ENCODE results near the gene DENND4A. TPM values are rescaled to one million over a fixed set of nuclear protein-coding genes. Genes with fewer than 3 reads are reported as not detected.

The DENND4A gene
- total RNA-seq, 3 donors from 2014 or later: 25.3 to 59.0 (median 48.2) TPM

- Histone ChIP-seq H3K36me3 (no peaks in the 10 kb centered on the region), H3K9me3 (no peaks in the 10 kb centered on the region), H3K27me3 (no peaks in the 10 kb centered on the region), H3K4me3 (no peak overlapping the region), H3K4me1 (no peaks in the 10 kb centered on the region), H3K27ac (no peak overlapping the region)
- TF ChIP-seq POLR2AphosphoS5 (IDR thresholded peaks at IDR 0.05) (no peak), POLR2A (IDR thresholded peaks at IDR 0.05) (no peak), CTCF (IDR thresholded peaks at IDR 0.05) (no peak)
- no peak for DNase-seq (ENCODE audit: low spot score in 2 of 2)
- intact Hi-C loops (cut with DNase I; ENCODE audit: low total_unique reads): no loop called here
Observed at GRCh38 chr15:65769482-65769881, 22.6 kb downstream of the DENND4A start.

GRCh38 chr15:65767895-65768294 lies 24.2 kb downstream of the DENND4A start:
- DNase-seq (ENCODE audit: low spot score in 2 of 2): no peak
- intact Hi-C loops (cut with DNase I; ENCODE audit: low total_unique reads): no loop called here
- no peaks in the 10 kb centered on the region for H3K27me3 ChIP-seq
- TF ChIP-seq POLR2AphosphoS5 (IDR thresholded peaks at IDR 0.05) (no peak), CTCF (IDR thresholded peaks at IDR 0.05) (no peak), POLR2A (IDR thresholded peaks at IDR 0.05) (no peak)
- H3K27ac ChIP-seq: no peak overlapping the region
- H3K4me1 ChIP-seq: no peaks in the 10 kb centered on the region
- H3K9me3 ChIP-seq: no peaks in the 10 kb centered on the region
- H3K36me3 ChIP-seq: no peaks in the 10 kb centered on the region
- H3K4me3 ChIP-seq: no peak overlapping the region

GRCh38 chr15:65767264-65767595 lies 24.9 kb downstream of the DENND4A start:
- TF ChIP-seq POLR2AphosphoS5 (IDR thresholded peaks at IDR 0.05) (no peak), CTCF (IDR thresholded peaks at IDR 0.05) (no peak), POLR2A (IDR thresholded peaks at IDR 0.05) (no peak)
- no peak for DNase-seq (ENCODE audit: low spot score in 2 of 2)
- Histone ChIP-seq H3K4me3 (no peak overlapping the region), H3K4me1 (no peaks in the 10 kb centered on the region), H3K9me3 (no peaks in the 10 kb centered on the region), H3K27me3 (no peaks in the 10 kb centered on the region), H3K36me3 (no peaks in the 10 kb centered on the region), H3K27ac (no peak overlapping the region)
- intact Hi-C loops (cut with DNase I; ENCODE audit: low total_unique reads): no loop called here

- H3K36me3 ChIP-seq: no peaks in the 10 kb centered on the region
- intact Hi-C loops (cut with DNase I; ENCODE audit: low total_unique reads): no loop called here
- H3K4me1 ChIP-seq: no peaks in the 10 kb centered on the region
- no peaks in the 10 kb centered on the region for H3K27me3 ChIP-seq
- no peak for TF ChIP-seq CTCF (IDR thresholded peaks at IDR 0.05)
- H3K4me3 ChIP-seq: no peak overlapping the region
- H3K27ac ChIP-seq: no peak overlapping the region
- DNase-seq (ENCODE audit: low spot score in 2 of 2): no peak
- no peaks in the 10 kb centered on the region for H3K9me3 ChIP-seq
Observed at GRCh38 chr15:65766422-65767263, 25.4 kb downstream of the DENND4A start.

- H3K9me3 ChIP-seq: no peaks in the 10 kb centered on the region
- H3K27me3 ChIP-seq: no peaks in the 10 kb centered on the region
- no peak for DNase-seq (ENCODE audit: low spot score in 2 of 2)
- no peak overlapping the region for H3K4me3 ChIP-seq
- no peaks in the 10 kb centered on the region for H3K36me3 ChIP-seq
- H3K27ac ChIP-seq: no peak overlapping the region
- intact Hi-C loops (cut with DNase I; ENCODE audit: low total_unique reads): loop anchor here (2.0 kb wide), 1 partner anchor 58 kb away; no protein-coding TSS in a partner anchor
- TF ChIP-seq POLR2AphosphoS5 (IDR thresholded peaks at IDR 0.05) (no peak), POLR2A (IDR thresholded peaks at IDR 0.05) (no peak), CTCF (IDR thresholded peaks at IDR 0.05) (no peak)
- H3K4me1 ChIP-seq: no peaks in the 10 kb centered on the region
Observed at GRCh38 chr15:65765106-65765505, 27.0 kb downstream of the DENND4A start.
